GM19328 (cell line): ENCODE measurements around the gene FAM170B.

Experiments used
- ATAC-seq: cut with Tn5 transposase; IDR thresholded peaks from one replicate; pipeline ENCODE4 v1.9.1; 2021; ENCODE audit warnings: mild to moderate bottlenecking, moderate library complexity; ENCODE audit not compliant: unreplicated experiment

The FAM170B gene

DNA sequence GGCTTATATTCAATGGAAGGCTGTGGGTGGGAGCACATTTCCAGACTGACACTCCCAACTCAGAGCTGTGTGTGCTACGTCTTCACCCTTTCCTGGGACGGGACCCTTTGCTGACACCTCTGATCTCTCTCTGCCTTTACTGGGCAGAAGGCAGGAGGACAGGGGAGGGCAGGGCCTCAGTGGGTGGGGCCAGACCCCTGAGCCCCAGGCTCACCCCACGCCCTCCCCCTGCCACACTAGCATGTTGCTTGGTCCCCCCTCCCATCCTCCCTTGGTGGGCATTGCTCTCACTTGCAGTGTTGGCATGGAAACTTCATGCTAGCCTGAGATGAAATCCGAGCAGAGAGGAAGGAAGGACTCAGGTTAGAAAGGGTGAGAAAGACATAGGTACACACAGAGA, 36.0 kb upstream of the FAM170B start:
- ATAC-seq = no peak

DNA sequence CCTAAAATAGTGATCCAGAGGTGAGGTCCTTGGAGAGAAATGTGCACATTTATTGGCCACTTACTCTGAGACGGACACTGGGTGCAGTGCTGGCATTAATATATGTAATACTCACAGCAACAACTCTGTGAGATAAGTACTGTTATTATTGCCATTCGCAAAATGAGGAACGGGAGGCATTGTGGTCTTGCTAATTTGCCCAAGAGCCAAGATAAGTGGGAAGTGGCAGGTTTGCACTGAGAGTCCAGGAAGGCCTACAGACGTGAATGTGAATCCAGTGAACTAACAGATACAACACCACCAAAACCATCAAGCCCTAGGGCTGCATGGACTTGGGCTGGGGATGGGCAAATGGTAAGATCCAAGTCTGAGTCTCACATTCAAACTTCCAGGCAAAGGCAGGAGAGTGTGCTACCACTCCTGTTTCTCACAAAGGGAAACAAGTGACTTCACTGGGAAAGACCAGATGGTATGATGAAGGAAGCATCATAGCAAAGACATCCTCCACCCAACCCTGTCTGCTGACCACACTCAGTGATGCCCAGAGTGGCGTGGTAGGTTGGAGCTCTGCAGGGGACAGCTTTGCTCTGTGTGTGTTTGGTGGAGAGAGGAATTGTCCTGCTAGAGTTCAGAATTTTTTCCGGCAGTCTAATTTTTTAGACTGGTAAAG, 35.1 kb upstream of the FAM170B start:
- ATAC-seq = no peak

DNA sequence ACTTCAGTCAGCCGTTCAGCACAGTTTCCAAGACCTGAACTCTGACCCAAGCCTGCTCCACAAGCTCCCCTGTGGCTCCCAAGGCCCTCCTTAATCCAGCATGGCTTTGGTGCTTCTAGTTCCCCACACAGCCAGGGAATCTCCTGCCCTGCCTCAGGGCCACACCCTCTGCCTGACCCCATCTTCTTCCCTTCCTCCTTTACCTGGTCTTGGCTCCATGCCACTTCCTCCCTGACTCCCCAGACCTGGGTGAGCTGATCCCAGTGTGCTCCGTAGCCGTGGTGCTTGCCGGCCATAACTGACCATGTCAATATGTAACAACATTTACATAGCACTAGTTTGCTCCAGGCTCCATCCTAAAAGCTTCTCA, 34.3 kb upstream of the FAM170B start:
- ATAC-seq = no peak

DNA sequence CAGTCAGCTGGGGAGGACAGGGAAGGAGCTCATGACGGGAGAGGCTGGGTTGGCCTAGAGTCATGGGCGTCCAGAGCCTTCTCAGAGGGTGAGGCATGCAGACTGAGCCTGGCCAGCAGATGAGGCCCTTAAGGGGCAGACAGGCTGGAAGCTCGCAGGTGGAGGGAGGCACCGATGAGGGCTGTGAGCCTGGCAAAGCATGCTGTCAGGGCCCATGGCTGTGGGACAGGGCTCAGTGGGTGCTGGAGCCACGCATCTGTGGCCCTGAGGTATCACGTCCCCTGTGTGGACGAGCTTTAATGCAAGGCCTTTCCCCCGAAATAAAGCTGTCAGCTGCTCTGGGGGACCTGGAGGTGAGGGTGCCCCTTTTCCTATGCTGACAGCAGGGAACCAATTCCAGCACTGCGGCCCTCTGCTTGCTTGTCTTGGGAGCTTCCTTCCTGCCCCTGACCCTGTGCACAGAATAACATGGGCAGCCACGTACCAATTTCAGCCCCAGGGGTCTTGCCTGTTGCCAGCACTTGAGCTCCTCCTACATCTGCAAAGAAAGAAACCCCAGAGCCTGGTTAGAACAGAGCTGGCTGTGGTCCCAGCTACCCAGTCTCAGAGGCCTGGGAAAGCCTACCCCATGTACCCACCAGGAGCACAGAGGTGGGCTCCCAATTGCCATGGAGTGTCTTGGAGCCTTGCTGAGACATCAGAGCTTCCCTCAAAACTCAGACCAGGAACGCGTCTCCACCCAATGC, 33.8 kb upstream of the FAM170B start:
- ATAC-seq = no peak

DNA sequence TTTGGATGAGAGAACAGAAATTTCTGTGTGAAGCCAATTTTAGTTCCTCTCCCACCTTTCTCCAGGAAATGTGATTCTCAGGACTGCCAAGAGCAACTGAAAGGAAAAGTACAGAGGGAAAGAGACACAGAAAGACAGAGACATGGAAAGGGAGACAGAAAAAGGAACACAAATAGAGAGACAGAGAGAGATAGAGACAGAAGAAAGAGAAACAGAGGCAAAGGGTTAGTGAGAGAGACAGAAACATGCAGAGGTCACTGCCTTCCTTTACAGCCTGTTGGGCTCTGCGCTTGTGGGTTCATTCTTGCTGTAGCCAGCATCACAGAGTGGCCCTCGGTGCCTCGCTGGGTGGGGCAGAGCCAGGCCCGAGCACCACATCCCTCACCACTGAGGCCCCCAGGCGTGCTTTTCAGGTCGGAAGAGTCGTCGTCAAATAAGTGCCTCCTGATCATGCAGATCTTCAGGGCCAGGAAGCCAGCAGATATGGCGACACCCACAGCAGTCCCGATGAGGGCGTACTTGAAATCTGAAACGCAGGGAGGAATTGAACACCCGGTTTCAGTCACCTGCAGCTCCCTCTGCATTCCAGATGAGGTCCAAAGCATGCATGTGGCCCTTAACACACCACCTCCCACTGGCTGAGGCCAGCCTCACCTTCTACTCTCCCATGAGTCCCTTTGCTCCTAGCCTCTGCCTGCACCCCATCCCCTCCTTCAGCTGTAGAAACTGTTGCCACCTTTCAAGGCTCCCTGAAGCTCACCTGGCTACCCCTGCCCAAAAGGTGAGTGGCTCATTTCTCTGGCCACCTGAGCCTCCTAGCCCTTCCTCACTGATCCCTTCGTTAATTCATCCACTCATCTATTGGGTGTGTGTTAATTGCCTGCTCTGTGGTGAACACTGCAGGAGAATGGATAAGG, 32.9 kb upstream of the FAM170B start:
- no peak for ATAC-seq

DNA sequence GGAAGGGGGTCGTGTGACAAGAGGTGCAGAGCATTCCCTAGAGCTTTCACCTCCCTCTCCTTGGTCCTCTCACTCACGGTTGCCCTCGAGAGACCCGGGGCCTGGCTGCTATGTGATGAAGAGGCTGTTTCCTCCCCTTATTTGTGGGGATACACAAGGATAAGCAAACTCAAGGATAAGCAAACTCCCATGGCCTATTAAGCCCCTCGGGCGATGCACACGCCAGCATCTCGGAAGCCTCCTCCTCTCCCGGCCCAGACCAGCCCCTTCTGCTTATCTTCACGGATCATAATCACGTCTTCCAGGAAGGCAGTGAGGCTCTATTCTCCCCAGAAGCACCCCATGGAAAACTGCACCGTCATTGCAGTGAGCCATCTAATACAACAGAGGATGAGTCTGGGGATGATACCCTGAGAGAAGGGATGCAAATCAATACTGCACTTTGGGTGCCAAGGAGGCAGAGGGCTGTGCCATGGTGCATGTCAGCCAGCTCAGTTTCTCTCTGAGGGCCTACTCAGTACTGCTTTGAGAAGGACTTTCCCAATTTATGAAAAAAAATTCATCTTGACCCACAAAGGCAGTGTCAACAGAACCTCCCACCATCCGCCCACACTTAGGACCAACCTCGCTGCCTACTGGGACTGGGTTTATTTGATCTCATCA, 32.1 kb upstream of the FAM170B start:
- no peak for ATAC-seq

DNA sequence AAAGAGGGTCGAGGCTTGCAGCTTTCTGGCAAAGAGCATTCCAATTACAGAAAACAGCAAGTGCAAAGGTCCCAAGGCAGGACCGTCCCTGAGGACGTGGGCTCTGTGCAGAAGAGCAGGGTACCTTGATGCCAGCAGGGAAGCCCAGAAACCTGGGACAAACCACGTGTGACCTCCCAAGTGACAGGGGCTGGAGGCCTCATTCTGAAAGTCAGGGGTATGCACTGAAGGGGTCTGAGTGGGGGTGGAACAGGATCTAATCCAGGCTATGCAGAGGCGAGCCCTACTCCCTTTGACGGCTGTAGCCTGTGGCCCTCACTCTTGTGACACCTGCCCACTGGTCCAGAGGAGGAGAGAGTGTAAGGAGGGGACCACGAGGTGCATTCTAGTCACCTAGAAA, 31.4 kb upstream of the FAM170B start:
- no peak for ATAC-seq

DNA sequence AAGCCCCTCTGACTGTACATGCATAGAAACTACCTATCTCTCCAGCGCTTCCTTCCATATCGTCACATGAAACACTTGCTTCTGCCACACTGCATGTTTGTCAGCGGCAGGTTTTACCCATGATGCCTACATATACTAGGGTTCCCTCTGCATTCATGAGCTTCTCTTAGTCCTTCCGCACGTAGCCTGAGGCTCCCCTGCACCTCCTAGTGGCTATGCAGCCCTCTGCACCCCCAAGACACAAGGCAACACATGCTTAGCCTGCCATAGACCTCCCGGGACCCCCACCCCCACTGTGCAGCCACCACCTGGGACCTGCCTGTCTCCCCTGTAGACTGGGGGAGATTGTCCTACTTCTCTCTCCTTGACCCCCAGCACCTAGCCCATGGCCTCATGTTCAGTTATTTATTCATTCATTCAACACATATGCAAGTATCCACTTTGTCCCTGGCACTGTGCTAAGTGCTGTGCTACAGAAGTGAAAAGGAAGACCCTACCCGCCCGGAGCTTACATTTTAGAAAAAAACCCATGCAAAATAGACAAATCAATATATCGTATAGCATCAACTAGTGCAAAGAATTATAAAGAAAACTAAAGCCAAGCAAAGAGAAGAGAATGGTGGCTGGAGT, 30.9 kb upstream of the FAM170B start:
- peak; percentile 89 for ATAC-seq

DNA sequence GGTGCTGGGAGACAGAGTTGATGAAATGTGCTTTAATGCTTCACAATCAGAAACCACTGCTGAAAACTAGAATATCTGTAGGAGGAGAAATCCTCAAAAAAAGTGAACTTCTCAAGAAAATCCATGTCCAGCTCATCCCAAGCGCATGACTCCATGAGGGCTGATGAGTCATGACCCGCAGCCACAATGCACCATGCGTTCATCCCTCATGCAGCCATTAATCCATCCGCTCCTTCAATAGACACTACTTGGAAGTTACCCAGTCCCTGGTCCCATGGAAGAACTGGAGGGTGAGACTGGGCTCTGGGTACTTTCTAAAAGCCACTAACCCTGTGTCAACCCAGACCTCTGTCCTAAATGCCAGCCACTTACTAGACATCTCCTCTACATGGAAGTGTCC, 29.9 kb upstream of the FAM170B start:
- no peak for ATAC-seq

DNA sequence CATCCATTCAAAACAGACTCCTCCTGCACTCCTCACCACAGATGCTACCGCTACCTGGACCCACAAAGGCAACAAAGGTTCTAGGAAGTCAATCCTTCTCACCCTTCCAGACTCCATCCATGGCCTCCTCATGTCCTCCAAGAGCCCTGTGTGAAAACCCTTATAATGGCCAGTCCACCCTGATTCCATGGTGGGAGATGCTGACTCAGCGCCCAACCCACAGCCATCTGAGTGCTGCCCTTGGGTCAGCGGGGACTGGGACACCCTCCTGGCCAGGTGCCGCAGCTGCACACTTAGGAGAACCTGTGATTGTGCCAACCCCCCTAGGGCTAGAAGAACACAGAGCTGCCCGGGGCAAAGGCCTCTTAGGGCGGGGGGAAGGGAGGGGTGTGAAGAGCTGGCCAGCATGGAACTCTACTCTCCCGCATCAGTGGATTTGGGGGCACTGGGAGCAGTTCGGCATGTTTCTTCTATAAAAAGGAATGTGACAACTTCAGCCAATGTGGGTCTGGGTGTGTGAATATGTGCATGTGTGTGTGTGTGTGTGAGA, 29.0 kb upstream of the FAM170B start:
- no peak for ATAC-seq

DNA sequence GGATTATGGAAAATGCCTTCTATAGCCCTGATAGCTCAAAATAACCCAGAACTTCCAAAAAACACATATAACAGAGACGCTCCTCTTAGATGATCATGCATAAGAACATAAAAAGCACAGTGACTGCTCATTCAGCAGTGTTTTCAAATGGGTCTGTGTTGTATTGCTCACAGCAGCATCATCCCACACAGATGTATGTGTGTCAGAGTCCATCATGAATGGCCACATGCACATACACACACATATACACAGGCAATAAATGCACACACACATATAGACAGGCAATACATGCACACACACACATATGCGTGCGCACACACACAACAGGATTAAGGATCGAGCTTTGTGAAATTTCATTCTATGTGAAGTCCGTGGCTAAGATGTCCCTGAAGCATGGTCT, 28.2 kb upstream of the FAM170B start:
- ATAC-seq = no peak

DNA sequence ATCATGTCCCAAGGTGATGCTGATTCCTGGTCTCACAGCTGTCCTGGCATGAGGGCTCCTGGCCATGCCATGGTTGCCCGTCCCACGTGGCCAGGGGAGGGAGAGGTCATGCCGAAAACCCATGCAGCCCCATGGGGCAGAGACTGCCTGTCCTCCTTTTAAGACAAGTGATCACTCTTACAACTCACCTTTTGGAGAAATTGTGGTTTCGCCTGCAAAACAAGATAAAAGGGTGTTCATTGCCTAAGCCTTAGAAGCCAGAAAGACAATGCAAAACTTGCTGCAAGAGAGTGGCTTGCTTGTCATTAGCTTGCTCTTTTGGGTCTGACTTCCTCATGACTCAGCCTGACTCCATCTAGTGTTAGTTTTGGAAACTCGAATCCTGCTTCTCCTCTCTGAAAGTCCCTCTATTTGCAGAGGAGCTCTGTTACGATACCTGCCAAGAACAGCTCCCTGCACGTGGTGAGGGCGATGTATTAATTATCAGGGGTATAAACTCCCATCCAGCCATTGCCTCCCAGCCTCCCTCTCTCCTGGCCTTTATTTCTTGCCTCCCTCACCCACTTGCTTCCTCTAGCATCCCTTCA, 27.7 kb upstream of the FAM170B start:
- no peak for ATAC-seq

DNA sequence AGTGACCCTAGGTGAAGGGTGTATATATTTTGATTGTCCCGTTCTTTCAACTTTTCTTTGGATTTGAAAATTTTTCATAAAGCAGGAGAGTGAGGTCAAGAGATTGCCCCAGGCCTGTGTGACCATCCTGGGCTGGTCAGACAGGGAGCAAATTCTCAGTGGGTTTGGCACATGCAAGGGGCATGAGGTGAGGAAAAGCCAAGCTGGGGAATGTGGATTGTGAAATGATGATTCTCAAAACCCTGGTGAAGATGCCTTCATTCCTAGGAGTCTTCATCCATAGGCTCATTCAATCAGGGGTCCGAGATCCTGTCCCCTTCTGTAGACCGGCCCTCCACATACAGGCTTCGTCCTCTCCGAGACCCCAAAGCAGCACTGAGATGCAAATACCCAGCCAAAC, 27.0 kb upstream of the FAM170B start:
- no peak for ATAC-seq

DNA sequence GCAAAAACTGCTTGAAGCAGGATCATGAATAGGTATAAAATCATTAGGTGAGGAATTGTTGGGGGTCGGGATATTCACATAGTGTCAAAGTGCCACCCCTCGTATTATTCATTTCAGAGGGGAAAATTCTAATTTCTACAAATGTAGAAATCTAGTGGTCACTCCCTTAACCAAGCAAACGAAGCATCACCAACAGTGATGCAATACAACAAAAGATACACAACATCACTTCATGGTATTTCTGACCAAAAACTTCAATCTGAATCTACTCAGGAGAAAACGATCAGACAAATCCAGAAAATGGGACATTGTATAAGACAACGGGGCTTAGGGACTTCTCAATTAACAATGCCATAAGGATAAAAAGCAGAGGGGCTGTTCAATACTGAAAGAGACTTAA, 26.3 kb upstream of the FAM170B start:
- ATAC-seq = no peak

DNA sequence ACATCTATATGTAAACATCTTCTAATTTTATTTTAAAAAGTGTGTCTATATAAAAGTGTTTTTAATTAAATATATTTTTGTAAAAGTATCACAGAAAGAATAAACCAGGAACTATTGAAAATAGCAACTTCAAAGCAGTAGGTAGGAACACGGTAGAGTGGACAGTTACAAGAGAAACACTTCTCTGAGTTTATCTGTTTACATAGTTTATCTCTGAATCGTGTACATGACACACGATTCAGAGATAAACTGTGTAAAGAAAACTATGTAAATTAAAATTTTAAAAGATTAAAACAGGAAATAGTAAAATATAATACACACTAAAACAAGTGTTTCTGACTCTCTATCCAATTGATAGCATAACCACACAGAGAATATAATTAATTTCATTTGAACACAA, 25.1 kb upstream of the FAM170B start:
- ATAC-seq = no peak

DNA sequence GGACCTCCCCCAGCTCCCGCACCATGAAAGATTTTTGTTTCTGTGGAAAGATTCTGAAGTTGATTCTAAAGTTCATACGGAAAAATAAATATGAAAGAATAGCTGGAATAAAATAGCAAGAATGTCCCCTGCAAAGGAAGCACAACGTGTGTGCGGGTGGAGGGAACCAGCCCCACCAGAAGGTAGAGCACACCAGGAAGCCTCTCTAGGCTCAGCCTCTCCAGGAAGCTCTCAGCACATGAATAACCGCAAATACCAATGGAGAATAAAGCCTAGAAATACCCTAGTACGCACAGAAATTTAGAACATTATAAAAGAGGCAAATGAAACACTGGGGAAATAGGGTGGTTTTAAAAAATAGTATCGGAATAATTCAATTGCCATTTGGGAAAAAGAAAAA, 24.6 kb upstream of the FAM170B start:
- ATAC-seq = no peak

DNA sequence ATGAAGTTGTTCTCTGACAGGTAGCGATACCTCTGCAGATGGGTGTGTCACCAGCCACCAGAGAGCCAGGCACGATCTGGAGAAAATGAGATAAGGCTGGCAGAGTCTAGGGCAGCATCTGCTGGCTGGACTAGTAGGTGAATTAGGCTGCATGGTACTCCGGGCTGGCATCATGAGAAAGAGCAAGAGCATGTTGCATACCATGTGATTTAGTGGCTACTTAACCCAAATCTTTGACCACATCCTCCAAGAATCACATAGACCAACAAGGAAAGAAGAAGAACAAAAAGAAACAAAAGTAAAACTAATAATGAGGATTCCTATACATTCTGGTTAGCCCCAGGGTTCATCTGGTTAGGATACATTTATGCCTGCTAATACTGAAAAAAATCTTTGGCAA, 23.4 kb upstream of the FAM170B start:
- ATAC-seq = no peak

DNA sequence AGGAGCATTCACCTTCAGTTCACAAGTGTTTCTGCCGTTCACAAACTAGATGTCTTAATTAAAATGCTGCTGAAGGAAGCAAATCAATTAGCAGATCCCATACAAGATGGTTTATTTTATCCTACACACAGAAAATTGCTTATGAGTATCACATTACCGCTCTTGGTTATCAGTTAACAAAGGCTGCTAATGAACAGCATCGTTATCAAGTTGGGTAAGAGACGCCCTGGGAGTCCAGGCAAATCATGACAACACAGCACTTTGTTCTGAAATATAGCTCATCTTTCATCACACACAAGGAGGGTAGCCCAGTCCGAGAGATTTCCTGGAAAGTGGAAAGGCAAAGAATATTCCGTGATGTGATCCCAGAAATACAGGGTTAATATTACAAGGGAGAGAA, 20.8 kb upstream of the FAM170B start:
- no peak for ATAC-seq

DNA sequence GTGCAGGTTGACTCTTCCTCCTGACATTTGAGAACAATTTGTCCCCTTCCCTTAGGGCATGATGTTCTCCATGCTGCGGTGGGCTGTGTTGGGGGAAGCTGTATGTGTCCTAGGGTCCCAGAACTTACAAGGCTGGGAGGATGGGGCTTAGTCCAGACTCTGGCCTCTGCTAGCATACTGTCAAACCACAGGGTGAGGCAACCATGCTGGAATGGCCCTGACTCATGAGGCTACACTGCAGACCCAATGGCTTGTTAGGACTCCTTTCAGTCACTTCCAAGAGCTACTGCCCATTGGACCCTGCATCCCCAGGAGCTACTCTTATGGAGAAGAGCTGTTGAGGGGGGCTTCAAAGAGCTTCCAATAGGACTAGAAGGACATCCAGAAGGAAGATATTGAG, 20.1 kb upstream of the FAM170B start:
- no peak for ATAC-seq

DNA sequence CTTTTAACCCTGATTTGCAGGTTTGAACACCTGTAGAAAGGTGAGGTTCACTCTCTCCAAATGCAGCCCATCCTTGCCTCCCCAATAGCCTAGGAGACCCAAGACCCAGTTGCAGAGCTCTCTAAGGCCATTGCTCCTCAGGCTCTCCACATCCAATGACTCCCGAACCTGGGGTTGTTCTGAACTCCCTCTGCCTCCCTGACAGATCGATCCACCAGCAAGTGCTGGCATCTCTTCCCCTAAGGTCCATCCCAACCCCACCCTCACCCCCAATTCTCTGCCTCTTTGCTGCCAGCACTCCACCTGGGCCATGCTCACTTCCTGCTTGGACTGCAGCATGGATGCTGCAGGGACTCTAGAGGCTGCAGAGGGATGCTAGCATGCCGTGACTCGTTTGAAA, 19.3 kb upstream of the FAM170B start:
- no peak for ATAC-seq
